HG03175 (cell line): Measurements from ENCODE around the gene NEURL1B.

ENCODE experiments used
- ATAC-seq: cut with Tn5 transposase; IDR thresholded peaks from one replicate; pipeline ENCODE4 v1.9.1; 2021; ENCODE audit warnings: mild to moderate bottlenecking, moderate library complexity; ENCODE audit not compliant: unreplicated experiment

NEURL1B gene

DNA sequence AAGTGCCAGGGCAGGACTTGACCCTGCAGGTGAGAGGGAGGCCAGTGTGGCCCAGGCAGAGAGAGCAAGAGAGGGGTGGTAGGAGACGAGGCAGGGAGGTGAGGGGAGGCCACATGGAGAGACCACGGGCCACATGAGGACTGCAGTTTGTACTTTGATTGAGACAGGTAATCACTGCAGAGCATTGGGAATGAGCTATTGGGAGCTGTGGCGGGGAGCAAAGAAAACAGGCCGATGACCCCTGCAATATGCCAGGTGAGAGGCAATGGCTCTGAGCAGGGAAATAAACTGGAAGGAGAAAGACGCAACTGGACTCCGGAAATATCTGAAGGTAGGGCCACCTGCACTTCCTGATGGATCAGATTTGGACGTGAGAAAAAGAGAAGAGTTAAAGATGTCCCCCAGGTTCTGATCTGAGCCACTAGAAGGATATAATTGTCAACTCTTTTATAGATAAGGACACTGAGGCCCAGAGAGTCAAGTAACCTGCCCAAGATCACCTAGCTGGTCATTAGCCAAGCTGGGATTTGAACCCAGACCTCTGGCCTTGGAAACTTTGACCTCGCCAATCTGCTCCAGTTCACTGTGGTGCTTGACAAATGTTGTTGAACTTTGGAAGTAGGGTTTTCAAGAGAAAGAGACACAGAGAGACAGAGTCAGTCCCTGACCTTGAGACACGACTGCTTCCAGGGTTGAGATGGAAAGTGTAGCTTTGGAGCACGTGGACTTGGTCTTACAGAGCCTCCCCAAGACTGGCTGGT, 87.6 kb downstream of the NEURL1B start:
- ATAC-seq: no peak

DNA sequence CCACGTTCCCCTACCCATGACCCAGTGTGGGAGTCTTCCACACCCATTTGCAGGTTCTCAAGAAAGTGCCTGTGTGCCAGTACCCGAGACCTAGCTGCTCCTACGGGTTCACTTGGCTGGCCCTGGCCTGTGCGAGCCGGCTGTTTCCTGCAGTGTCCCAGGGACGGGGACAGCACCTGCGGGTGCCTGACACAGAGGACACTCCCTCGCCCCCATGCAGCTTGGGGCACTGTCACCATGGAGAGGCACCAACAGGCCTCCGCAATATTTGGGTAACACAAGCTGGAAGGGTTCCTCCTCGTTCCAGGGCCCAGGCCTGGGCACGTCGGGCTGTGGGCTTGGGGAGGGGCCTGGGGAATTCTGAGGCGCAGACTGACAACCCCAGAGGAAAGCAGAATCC, 88.5 kb downstream of the NEURL1B start:
- ATAC-seq: no peak

DNA sequence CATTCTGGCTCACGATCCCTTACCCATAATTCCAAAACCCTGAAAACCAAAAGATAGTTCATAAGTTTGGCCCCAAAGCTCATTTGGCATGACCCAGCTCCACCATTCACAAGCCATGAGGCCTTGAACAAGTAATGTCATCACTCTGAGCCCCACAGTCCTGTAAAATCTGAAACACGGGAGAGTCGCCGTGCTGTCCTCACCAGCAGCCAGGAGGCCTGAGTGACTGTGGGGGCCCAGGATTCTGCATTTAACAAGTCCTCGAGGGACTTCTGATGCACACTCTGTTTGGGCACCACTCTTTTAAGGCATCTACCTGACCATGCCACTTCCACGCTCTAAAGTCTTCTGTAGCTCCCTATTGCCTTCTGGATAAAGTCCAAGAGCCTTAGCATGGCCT, 89.2 kb downstream of the NEURL1B start:
- no peak for ATAC-seq

- ATAC-seq: no peak
These were observed 90.1 kb downstream of the NEURL1B start for GRCh38 chr5:172730981-172731679.

DNA sequence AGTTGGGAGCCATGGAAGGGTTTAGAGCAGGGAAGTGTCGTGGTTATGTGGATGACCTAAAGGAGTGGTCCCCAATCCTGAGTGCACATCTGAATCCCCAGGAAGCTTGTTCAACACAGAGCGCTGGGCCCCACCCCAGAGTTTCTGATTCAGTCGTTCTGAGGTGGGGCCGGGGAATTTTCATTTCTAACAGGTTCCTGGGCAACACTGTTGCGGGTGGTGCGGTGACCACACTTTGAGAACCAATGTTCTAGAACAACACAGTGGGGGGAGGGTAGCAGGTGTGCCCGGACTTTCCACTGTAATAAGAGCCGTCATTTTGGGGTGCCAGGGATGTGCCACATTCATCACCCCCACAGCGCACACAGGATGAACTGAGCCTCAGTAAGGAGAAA, 90.6 kb downstream of the NEURL1B start:
- no peak for ATAC-seq

GRCh38 chr5:172732201-172732865, 91.3 kb downstream of the NEURL1B start:
- no peak for ATAC-seq

DNA sequence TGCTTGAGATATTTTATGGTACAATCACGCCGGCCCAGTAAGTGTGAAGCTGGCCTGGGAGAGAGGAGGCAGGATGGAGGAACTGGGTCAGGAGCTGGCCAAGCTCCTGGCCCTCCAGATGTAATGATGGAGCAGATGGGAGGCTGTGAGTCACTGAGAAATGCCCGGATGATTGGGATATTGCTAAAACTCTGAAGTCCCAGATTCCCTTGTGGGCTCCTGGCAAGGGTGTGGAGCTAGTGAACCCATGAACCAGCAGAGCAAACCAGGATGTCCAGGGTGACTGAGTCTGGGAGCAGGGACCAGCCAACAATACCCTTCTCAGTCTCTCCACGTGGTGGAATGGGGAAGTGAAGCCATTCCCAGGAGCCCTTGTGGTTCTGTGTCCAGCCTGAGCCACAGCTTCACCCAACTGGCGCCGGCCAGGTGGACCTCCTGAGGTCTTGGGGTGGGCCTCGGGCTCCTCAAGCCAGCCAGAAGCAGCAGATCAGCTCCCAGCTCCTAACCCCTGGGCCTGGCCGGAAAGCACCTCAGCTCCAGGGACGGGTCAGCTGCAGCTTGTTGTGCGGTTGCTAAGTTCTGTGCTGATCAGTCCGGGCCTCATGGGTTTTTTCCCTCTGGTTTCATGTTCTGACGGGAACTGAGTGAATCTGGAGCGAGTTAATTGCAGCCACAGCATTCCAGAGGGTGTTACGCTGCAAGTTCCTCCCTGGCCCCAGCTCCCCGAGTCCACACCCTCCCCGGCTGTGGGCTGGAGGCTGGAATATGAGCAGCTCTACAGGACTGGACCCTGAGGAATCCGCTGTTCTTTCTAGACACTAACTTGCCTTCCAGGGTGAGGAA, 92.3 kb downstream of the NEURL1B start:
- ATAC-seq: no peak

DNA sequence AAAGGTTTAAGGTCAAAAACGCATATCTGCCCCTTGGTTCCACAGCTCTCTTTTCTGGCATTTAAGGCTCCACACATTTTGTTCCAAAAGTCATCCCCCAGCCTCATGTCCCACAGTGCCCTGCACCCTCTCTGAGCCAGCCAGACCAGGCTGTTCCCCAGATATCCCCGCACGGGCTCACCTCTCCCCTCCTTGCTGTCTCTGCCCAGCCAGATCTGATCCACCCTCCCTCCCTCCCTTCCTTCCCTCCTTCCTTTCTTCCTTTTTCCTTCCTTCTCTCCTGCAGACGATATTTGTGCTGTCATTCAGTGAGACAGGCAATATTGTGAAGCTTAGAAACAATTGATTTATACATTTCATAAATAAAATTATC, 92.9 kb downstream of the NEURL1B start:
- no peak for ATAC-seq

- no peak for ATAC-seq
These were observed 94.2 kb downstream of the NEURL1B start for GRCh38 chr5:172735141-172735831.

DNA sequence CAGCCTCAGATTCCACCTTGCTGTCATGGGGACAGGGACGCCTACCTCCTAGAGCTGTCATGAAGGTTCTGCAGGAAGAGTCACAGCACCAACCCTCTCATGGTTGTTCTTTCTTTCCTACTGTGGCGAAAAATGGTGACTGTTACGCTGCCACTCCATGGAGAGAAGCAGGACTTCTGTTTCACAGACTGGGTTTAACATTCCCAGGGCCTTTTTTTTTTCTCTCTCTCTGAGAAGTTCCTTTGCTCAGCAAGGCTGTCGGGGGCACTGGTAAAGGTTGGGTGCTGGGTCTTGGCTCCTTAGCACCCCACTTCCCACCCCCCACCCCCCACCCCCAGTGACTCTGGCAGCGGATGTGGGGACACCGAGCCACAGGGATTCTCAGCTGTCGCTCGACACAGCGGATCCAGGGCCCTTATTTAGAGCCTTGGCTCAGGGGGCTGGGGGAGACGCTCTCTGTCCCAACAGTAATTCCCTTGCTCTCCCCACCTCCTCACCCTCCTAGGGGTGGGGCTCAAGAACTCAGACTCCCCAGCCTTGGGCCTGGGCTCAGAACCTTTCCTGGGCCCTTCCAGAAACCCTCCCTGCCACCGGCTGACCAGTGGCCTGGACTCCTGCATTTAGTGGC, 95.6 kb downstream of the NEURL1B start:
- no peak for ATAC-seq

GRCh38 chr5:172739375-172739774, 98.3 kb downstream of the NEURL1B start:
- ATAC-seq: no peak

DNA sequence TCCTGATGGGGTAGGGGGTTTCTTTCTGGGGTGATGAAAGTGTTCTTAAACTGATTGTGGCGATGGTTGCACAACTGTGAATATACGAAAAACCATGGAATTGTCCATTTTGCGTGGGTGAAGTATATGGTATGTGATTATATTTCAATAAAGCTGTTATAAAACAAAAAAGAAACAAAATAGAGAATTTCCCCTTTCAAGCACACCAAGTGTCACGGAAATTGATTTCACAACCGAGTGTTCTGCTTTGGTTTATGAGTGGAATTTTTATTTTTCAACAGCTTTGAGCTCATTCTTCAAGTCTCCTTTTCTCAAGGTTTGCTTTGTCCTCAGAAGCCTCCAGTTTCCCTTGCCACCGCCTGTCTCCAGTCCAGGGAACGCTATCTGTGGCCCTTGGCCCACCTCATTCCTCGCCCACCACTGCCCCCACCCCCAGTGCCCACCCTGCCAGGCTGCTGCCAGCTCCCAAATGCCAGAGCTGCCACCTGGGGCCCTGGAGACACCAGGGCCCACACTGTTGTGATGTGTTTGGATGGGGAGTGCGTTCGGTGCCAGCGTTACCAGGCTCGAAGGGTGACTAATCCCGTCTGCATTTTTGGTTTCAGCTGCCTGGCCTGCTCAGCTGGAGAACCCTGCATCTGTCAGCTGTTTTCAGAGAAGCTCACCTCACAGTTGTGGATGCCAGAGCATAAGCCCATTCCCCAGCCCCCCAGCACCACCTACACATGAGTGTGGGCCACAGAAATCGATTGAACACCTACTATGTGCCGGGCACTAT, 99.6 kb downstream of the NEURL1B start:
- no peak for ATAC-seq
